GM19324 (cell line): Measurements from ENCODE around the gene C1orf122.

Experiments used
- ATAC-seq: cut with Tn5 transposase; IDR thresholded peaks from one replicate; pipeline ENCODE4 v1.9.1; 2021; ENCODE audit warnings: mild to moderate bottlenecking, moderate library complexity; ENCODE audit not compliant: unreplicated experiment, low FRiP score

C1orf122 gene

GRCh38 chr1:37844536-37844935 is 36.9 kb downstream of the C1orf122 start:
- ATAC-seq, result no peak

- ATAC-seq, result no peak
Measured at GRCh38 chr1:37845049-37845646, 37.6 kb downstream of the C1orf122 start.

GRCh38 chr1:37845786-37846185 is 38.2 kb downstream of the C1orf122 start:
- ATAC-seq, result no peak

- ATAC-seq, result no peak
Measured at GRCh38 chr1:37846647-37847339, 39.2 kb downstream of the C1orf122 start.

- ATAC-seq, result no peak
Measured at GRCh38 chr1:37849480-37849879, 41.9 kb downstream of the C1orf122 start.

- no peak for ATAC-seq
Measured at GRCh38 chr1:37850352-37850955, 42.9 kb downstream of the C1orf122 start.

- ATAC-seq, result no peak
Measured at GRCh38 chr1:37851262-37851661, 43.7 kb downstream of the C1orf122 start.

- ATAC-seq, result no peak
Measured at GRCh38 chr1:37851782-37852210, 44.2 kb downstream of the C1orf122 start.

- ATAC-seq, result no peak
Measured at GRCh38 chr1:37853157-37853556, 45.6 kb downstream of the C1orf122 start.

- no peak for ATAC-seq
Measured at GRCh38 chr1:37854406-37854805, 46.8 kb downstream of the C1orf122 start.
